Measurements from ENCODE around the gene ANKLE2. TPM values are rescaled to one million over a fixed set of nuclear protein-coding genes. Genes with fewer than 3 reads are reported as not detected.
"Not testable (repeated sequence)": the region's sequence is repeated elsewhere in the genome, so short reads cannot be mapped to it uniquely, and the experiment has no call there.

The ANKLE2 gene
- polyA plus RNA-seq, 3 donors from 2014 or later: 14.4 to 26.7 (median 22.3) TPM

GRCh38 chr12:132700212-132700822 is 61.3 kb downstream of the ANKLE2 start:
- Mint-ChIP-seq H3K27me3 (ENCODE audit: low read depth in 3 of 3) (peaks cover 0 to 2% (median 0%) of the 10 kb centered on the region in 3 donors), H3K9me3 (no peaks in the 10 kb centered on the region), H3K4me3 (no peak overlapping the region), H3K36me3 (peaks cover 4 to 17% (median 7%) of the 10 kb centered on the region in 3 donors), H3K27ac (no peak overlapping the region), H3K4me1 (no peaks in the 10 kb centered on the region)
- DNase-seq: no peak

DNA sequence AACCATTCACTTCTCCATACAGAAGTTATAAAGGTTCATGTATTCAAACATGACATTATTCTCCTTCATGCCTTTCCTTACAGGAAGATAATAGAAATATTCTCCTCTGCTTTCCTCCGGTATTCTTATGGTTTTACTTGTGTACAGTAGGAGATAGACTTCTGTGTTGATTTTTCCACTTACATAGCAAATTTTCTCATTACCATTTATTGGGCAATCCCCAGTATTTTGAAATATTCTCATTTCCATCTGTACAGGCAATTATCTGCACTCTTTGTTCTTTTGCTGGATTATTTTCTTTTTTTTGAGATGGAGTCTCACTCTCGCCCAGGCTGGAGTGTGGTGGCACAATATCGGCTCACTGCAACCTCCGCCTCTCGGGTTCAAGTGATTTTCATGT is 63.3 kb downstream of the ANKLE2 start:
- Mint-ChIP-seq H3K9me3 (no peaks in the 10 kb centered on the region), H3K4me1 (no peaks in the 10 kb centered on the region), H3K27me3 (ENCODE audit: low read depth in 3 of 3) (peaks cover 0 to 5% (median 0%) of the 10 kb centered on the region in 3 donors), H3K36me3 (peaks cover 4 to 18% (median 9%) of the 10 kb centered on the region in 3 donors), H3K4me3 (no peak overlapping the region), H3K27ac (peak overlapping the region in 1 of 6 donors; percentile 34)
- no peak for DNase-seq

DNA sequence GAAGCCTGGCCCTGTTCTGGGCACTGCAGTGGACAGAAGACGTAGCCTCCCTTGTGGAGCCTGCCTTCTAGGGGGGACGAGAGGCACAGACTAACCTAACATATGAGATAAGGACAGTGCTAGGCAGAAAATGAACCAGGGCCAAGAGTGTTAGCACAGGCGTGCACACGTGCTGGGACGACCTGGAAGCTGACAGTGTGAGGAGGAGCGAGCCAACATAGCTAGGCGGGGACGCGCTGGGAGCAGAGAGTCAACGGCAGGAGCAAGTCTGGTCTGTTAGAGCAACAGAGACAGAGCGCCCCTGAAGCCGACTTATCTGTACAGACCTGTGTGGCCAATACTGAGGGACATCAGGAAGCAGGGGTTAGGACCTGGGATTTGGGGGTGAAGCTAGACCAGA is 66.2 kb downstream of the ANKLE2 start:
- no peaks in the 10 kb centered on the region for H3K4me1 Mint-ChIP-seq
- peaks cover 0 to 5% (median 0%) of the 10 kb centered on the region in 3 donors for H3K27me3 Mint-ChIP-seq (ENCODE audit: low read depth in 3 of 3)
- H3K27ac Mint-ChIP-seq: peak overlapping the region in 1 of 6 donors; percentile 59
- H3K4me3 Mint-ChIP-seq: no peak overlapping the region
- H3K36me3 Mint-ChIP-seq: peaks cover 4 to 16% (median 8%) of the 10 kb centered on the region in 3 donors
- DNase-seq: no peak
- no peaks in the 10 kb centered on the region for H3K9me3 Mint-ChIP-seq

- not testable (repeated sequence) for H3K4me3 Mint-ChIP-seq, H3K27ac Mint-ChIP-seq
These were observed 66.7 kb downstream of the ANKLE2 start for GRCh38 chr12:132694888-132695287.

DNA sequence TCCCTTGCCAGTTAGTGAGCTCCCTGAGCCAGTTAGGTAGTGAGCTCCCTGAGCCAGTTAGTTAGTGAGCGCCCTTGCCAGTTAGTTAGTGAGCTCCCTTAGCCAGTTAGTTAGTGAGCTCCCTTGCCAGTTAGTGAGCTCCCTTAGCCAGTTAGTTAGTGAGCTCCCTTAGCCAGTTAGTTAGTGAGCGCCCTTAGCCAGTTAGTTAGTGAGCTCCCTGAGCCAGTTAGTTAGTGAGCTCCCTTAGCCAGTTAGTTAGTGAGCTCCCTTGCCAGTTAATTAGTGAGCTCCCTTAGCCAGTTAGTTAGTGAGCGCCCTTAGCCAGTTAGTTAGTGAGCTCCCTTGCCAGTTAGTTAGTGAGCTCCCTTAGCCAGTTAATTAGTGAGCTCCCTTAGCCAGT is 69.6 kb downstream of the ANKLE2 start:
- H3K9me3 Mint-ChIP-seq; H3K27ac Mint-ChIP-seq; H3K4me3 Mint-ChIP-seq; H3K36me3 Mint-ChIP-seq; DNase-seq; H3K27me3 Mint-ChIP-seq (ENCODE audit: low read depth in 3 of 3): not testable (repeated sequence)
- H3K4me1 Mint-ChIP-seq: peaks cover 5 to 13% of the 10 kb centered on the region in 2 donors

More at GRCh38 chr12:132694888-132695287, 66.7 kb downstream of the ANKLE2 start:
- DNase-seq; H3K4me1 Mint-ChIP-seq; H3K9me3 Mint-ChIP-seq; H3K27me3 Mint-ChIP-seq (ENCODE audit: low read depth in 3 of 3): not testable (repeated sequence)
- H3K36me3 Mint-ChIP-seq: peaks cover 4 to 13% (median 5%) of the 10 kb centered on the region in 3 donors

- DNase-seq: no peak
- Mint-ChIP-seq H3K4me3 (peak overlapping the region; percentile 5 to 81 (median 38)), H3K27me3 (ENCODE audit: low read depth in 3 of 3) (peaks cover 0 to 5% (median 0%) of the 10 kb centered on the region in 3 donors), H3K4me1 (peaks cover 11 to 23% of the 10 kb centered on the region in 2 donors), H3K36me3 (no peaks in the 10 kb centered on the region), H3K27ac (no peak overlapping the region), H3K9me3 (no peaks in the 10 kb centered on the region)
These were observed 71.5 kb downstream of the ANKLE2 start for GRCh38 chr12:132690112-132690511.

GRCh38 chr12:132689227-132689626 is 72.4 kb downstream of the ANKLE2 start:
- Mint-ChIP-seq H3K27ac (peak overlapping the region in 1 of 6 donors; percentile 61), H3K27me3 (ENCODE audit: low read depth in 3 of 3) (peaks cover 0 to 2% (median 0%) of the 10 kb centered on the region in 3 donors), H3K9me3 (no peaks in the 10 kb centered on the region), H3K4me1 (peaks cover 11 to 25% of the 10 kb centered on the region in 2 donors), H3K36me3 (no peaks in the 10 kb centered on the region), H3K4me3 (peak overlapping the region; percentile 38 to 81 (median 60))
- DNase-seq: no peak

GRCh38 chr12:132687211-132688164 is 74.1 kb downstream of the ANKLE2 start, which contains the start of the genes POLE and PXMP2:
Gene POLE (minus strand): TSS chr12:132687342. CDS start chr12:132687315, 27 bp downstream.
Gene PXMP2 (plus strand): TSS chr12:132687587. CDS start chr12:132687671, 84 bp downstream.
- H3K36me3 Mint-ChIP-seq: no peaks in the 10 kb centered on the region

DNA sequence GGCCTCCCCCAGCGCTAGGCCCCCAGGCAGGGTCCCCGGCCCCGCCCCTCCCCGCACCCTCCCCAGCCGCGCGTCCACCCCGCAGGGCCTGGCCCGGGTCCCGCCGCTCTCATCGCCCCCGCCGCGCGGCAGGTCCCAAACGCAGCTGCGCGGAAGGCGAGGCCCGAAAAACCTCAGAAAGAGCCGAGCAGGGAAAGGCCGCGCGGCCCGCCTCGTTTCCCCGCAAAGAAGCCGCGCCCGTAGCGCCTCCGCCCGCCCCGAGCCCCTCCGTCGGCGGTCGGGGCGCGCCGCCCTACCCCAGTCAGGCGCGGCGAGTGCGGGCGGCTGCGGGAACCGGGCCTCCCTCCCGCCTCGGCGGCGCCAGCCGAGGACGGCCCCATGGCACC is 74.8 kb downstream of the ANKLE2 start:
- no peaks in the 10 kb centered on the region for H3K36me3 Mint-ChIP-seq
- H3K27me3 Mint-ChIP-seq (ENCODE audit: low read depth in 3 of 3): peaks cover 0 to 2% (median 2%) of the 10 kb centered on the region in 3 donors
- peak overlapping the region in 1 of 6 donors; percentile 76 for H3K27ac Mint-ChIP-seq
- no peaks in the 10 kb centered on the region for H3K9me3 Mint-ChIP-seq
- H3K4me1 Mint-ChIP-seq: peaks cover 14 to 25% of the 10 kb centered on the region in 2 donors
- no peak for DNase-seq
- H3K4me3 Mint-ChIP-seq: peak overlapping the region; percentile 36 to 85 (median 73)

More at GRCh38 chr12:132687211-132688164, 74.1 kb downstream of the ANKLE2 start, which contains the start of the genes POLE and PXMP2:
- no peaks in the 10 kb centered on the region for H3K9me3 Mint-ChIP-seq
- H3K27ac Mint-ChIP-seq: peak within 1 kb of the TSS in 3 of 6 donors; percentile 67 to 76 (median 69)
- peak; percentile 88 to 92 (median 90) for DNase-seq
- peak within 1 kb of the TSS; percentile 73 to 85 (median 84) for H3K4me3 Mint-ChIP-seq
- peaks cover 0 to 2% (median 1%) of the 10 kb centered on the region in 3 donors for H3K27me3 Mint-ChIP-seq (ENCODE audit: low read depth in 3 of 3)
- peaks cover 14 to 25% of the 10 kb centered on the region in 2 donors for H3K4me1 Mint-ChIP-seq

- peaks cover 15 to 31% of the 10 kb centered on the region in 2 donors for H3K4me1 Mint-ChIP-seq
- H3K27me3 Mint-ChIP-seq (ENCODE audit: low read depth in 3 of 3): peaks cover 0 to 4% (median 2%) of the 10 kb centered on the region in 3 donors
- no peak for DNase-seq
- H3K4me3 Mint-ChIP-seq: peak overlapping the region; percentile 52 to 74 (median 70)
- H3K36me3 Mint-ChIP-seq: no peaks in the 10 kb centered on the region
- H3K27ac Mint-ChIP-seq: peak overlapping the region in 5 of 6 donors; percentile 16 to 61 (median 24)
- no peaks in the 10 kb centered on the region for H3K9me3 Mint-ChIP-seq
These were observed 76.2 kb downstream of the ANKLE2 start for GRCh38 chr12:132685400-132685799.

- peaks cover 0 to 7% (median 1%) of the 10 kb centered on the region in 3 donors for H3K27me3 Mint-ChIP-seq (ENCODE audit: low read depth in 3 of 3)
- H3K4me1 Mint-ChIP-seq: peaks cover 2 to 6% of the 10 kb centered on the region in 2 donors
- H3K27ac Mint-ChIP-seq: no peak overlapping the region
- peaks cover 24 to 34% (median 32%) of the 10 kb centered on the region in 3 donors for H3K36me3 Mint-ChIP-seq
- DNase-seq: no peak
- H3K9me3 Mint-ChIP-seq: no peaks in the 10 kb centered on the region
- no peak overlapping the region for H3K4me3 Mint-ChIP-seq
These were observed 84.1 kb downstream of the ANKLE2 start for GRCh38 chr12:132677492-132677891.

DNA sequence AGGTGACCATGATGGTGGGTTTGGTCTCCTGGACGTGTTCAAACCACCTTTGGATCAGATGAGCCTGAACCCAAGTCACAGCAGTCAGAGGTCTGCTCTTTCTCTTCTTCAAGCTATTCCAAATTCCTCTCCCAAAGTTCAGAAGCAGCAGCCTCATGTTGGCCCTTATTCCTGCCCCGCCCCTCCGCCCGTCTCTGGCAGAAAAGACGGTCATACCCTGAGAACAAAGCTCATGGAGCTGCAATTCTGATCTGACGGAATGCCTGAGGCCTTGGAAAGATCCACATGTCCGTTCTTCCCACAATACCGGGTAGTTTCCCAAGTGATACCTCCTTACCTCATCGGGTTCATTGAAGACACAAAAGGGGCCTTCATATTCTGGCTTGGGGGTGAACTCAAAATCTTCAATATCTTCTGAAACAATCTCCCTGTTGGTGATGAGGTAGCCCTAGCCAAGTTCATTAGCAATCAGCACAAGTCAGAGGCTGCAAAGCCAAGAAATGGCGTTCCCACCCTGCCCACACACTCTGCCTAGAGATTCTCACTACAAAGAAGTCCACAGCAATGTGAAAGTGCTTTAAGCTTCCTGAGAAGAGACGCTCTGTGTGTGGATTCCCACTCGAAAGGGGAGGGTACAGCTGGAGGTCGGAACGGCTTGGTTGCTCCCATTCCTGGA is 85.7 kb downstream of the ANKLE2 start:
- no peaks in the 10 kb centered on the region for H3K9me3 Mint-ChIP-seq
- H3K4me3 Mint-ChIP-seq: no peak overlapping the region
- H3K27me3 Mint-ChIP-seq (ENCODE audit: low read depth in 3 of 3): peaks cover 0 to 7% (median 0%) of the 10 kb centered on the region in 3 donors
- DNase-seq: no peak
- H3K4me1 Mint-ChIP-seq: peaks cover 0 to under 1% of the 10 kb centered on the region in 2 donors
- peaks cover 24 to 40% (median 35%) of the 10 kb centered on the region in 3 donors for H3K36me3 Mint-ChIP-seq
- H3K27ac Mint-ChIP-seq: no peak overlapping the region
